Mononuclear cell (primary cell): ENCODE measurements around the gene DPF3. TPM values are rescaled to one million over a fixed set of nuclear protein-coding genes. Genes with fewer than 3 reads are reported as not detected.

Experiments
- H3K27me3 ChIP-seq: 2 replicates; pipeline ENCODE4 v1.6.0; 2011; ENCODE audit warnings: low read length, control low read depth; ENCODE audit not compliant: insufficient read depth
- H3K4me1 ChIP-seq: 2 replicates; pipeline ENCODE4 v1.5.1; 2011; ENCODE audit warnings: mild to moderate bottlenecking, low read length, control low read depth; ENCODE audit not compliant: insufficient read depth
- H3K4me3 ChIP-seq: 2 replicates; pipeline ENCODE4 v1.5.1; 2011; ENCODE audit warnings: mild to moderate bottlenecking, low read length, moderate library complexity
- H3K9me3 ChIP-seq: 2 replicates; pipeline ENCODE4 v1.5.1; 2011; ENCODE audit warnings: low read depth, mild to moderate bottlenecking, control low read depth, low read length
- total RNA-seq: library from RNA; depleted of rRNA; stranded (reverse); fragments of >200 nt; gene quantifications from one replicate; pipeline ENCODE4 v1.2.3, GENCODE V29; 2012

DPF3 gene
- total RNA-seq, 1 donor = 1.3 TPM

DNA sequence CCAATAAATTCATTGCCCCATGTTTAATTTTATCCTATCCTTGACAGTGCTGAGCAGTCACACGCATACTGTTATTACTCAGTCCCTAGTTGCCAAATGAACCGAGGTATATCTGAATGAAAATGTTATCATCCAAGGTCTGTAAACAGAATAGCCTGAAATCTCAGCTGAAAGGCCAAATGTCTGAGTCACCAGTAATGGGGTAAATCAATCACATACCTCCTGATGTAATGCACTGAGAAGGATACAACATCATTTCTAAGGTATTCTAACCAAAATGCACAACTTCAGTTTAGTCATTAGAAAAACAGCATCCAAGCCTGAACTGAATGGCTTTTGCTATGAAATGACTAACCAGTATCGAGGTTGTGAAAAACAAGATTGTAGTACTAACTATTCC lies 228.6 kb downstream of the DPF3 start:
- H3K9me3 ChIP-seq = no peaks in the 10 kb centered on the region
- H3K4me3 ChIP-seq = no peak overlapping the region
- H3K27me3 ChIP-seq = no peaks in the 10 kb centered on the region
- H3K4me1 ChIP-seq = no peaks in the 10 kb centered on the region

DNA sequence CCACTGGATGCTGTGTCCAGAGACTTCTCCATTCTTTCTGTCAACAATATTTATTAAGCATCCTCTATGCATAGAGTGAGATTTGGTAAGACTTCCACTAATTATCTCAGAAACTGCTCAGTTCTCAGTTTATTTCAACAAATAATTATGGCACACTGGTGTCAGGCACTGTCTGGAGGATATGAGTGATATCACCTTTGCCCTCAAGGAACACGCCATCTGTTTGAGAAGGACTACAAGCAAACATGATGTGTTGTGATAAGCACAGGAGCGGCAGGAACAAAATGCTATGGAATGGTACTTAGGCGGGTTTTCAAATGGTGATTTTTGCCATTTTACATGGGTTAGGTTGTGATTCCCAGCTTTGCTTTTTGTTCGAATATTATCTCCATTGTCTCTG lies 229.2 kb downstream of the DPF3 start:
- Histone ChIP-seq H3K4me3 (no peak overlapping the region), H3K4me1 (no peaks in the 10 kb centered on the region), H3K9me3 (no peaks in the 10 kb centered on the region), H3K27me3 (no peaks in the 10 kb centered on the region)

DNA sequence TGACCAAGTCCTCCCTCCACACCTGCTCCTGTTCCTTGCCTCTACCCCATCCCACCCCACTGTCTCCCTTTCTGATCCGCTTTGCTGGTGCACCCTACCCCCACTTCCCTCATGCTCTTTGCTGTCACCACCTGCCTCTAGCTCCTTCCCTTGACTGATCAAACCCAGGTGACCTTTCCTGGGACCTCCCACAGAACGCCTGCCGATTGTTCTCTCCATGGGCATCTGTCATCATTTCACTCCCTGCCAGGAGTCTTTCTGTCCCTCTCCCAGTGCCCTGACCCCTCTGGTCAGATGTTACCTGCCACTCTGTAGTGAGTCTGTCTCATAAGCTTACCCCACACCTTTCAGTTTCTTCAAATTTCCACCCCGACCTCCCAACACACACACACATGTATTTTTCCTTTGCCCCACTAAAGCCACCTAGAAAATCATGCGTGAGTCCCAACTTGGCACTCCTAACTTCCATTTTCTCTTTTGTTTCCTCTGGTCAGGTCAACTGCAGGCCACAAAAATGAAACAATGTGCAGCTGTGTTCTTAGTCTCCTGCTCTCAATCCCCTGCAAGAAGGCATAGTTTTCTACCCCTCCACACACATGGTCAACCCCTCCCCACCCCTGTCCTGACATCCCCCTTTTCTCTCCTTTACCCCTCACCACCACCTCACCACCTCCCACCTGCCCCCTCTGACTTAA lies 229.8 kb downstream of the DPF3 start:
- Histone ChIP-seq H3K4me1 (no peaks in the 10 kb centered on the region), H3K27me3 (no peaks in the 10 kb centered on the region), H3K4me3 (no peak overlapping the region), H3K9me3 (no peaks in the 10 kb centered on the region)

DNA sequence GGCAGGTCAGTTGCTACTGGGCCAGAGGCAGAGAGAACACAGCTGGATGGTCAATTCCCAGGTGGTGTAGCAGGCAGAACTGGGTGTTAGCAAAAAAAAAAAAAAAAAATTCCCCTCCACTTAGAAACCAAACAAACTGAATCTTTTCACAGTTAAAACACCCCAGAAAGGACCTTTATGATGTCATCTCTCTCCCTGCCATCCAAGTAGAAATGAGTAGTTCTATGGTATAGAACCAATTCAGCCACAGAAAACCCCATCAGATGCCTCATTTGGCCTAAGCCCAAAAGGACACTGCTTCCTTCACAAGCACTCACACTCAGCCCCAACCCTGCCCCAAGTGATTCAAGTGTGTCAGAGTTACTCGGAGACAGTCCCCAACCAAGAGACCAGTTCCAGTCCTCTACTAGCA lies 230.8 kb downstream of the DPF3 start:
- H3K27me3 ChIP-seq = no peaks in the 10 kb centered on the region
- H3K4me3 ChIP-seq = no peak overlapping the region
- H3K9me3 ChIP-seq = no peaks in the 10 kb centered on the region
- H3K4me1 ChIP-seq = no peaks in the 10 kb centered on the region

- no peaks in the 10 kb centered on the region for H3K4me1 ChIP-seq
- H3K4me3 ChIP-seq = no peak overlapping the region
- no peaks in the 10 kb centered on the region for H3K9me3 ChIP-seq
- H3K27me3 ChIP-seq = no peaks in the 10 kb centered on the region
Observed at GRCh38 chr14:72662214-72662613, 231.7 kb downstream of the DPF3 start.

GRCh38 chr14:72657214-72657921 lies 236.5 kb downstream of the DPF3 start:
- Histone ChIP-seq H3K4me1 (no peaks in the 10 kb centered on the region), H3K4me3 (no peak overlapping the region), H3K27me3 (no peaks in the 10 kb centered on the region), H3K9me3 (no peaks in the 10 kb centered on the region)

- Histone ChIP-seq H3K4me3 (no peak overlapping the region), H3K9me3 (no peaks in the 10 kb centered on the region), H3K27me3 (no peaks in the 10 kb centered on the region), H3K4me1 (no peaks in the 10 kb centered on the region)
Observed at GRCh38 chr14:72653026-72653425, 240.9 kb downstream of the DPF3 start.

- Histone ChIP-seq H3K4me3 (no peak overlapping the region), H3K9me3 (no peaks in the 10 kb centered on the region), H3K4me1 (no peaks in the 10 kb centered on the region), H3K27me3 (no peaks in the 10 kb centered on the region)
Observed at GRCh38 chr14:72652179-72652578, 241.7 kb downstream of the DPF3 start.

- no peaks in the 10 kb centered on the region for H3K4me1 ChIP-seq
- no peaks in the 10 kb centered on the region for H3K9me3 ChIP-seq
- no peaks in the 10 kb centered on the region for H3K27me3 ChIP-seq
- H3K4me3 ChIP-seq = no peak overlapping the region
Observed at GRCh38 chr14:72651714-72652113, 242.2 kb downstream of the DPF3 start.

DNA sequence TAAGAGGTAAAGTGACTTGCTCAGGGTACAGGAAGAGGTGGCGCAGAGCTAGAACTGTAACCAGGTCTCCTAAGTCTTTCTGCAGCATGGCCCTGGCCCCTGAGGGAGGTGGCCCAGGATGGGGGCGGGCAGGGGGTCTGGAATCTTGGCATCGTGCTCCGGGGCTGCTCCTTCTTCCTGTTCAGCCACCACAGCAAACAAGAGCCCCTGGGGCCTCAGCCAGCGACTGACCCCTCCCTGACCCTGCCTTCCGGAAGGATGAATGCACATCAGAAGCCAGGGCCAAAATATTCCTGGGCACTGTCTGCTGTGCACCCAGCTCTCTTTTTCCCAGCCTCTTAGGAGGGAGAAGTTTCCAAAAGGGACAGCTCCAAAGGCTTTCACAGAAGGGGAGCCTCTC lies 242.8 kb downstream of the DPF3 start:
- Histone ChIP-seq H3K9me3 (no peaks in the 10 kb centered on the region), H3K27me3 (no peaks in the 10 kb centered on the region), H3K4me1 (no peaks in the 10 kb centered on the region), H3K4me3 (no peak overlapping the region)

DNA sequence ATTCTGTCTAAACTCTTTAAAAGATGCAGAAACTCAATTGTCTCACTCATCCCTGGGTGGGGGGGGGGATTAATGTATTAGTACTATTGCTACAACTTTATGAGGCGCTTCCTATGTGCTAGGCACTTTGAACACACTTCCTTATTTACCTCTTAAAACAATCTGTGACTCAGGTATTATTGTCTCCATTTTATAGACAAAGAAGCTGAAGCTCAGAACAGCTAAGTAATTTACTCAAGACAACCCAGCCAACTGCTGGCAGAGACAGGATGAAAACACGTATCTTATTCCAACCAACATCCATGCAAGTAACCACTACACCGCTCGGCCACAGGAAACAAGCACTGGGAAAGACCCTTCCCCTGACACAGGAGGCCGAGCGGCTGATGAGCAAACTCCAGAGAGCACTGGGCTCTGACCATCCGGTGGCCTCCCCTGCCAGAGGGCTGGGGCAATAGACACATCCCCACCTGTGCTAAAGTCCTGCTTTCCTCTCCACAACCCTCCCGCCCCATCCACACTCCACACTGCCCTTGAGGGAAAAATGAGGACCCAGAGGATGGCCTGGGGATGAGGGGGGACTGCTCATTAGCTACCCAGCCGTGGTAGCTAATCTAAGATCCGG lies 244.2 kb downstream of the DPF3 start:
- H3K4me3 ChIP-seq = no peak overlapping the region
- H3K27me3 ChIP-seq = no peaks in the 10 kb centered on the region
- no peaks in the 10 kb centered on the region for H3K4me1 ChIP-seq
- no peaks in the 10 kb centered on the region for H3K9me3 ChIP-seq

GRCh38 chr14:72647782-72648181 lies 246.1 kb downstream of the DPF3 start:
- no peak overlapping the region for H3K4me3 ChIP-seq
- no peaks in the 10 kb centered on the region for H3K9me3 ChIP-seq
- no peaks in the 10 kb centered on the region for H3K4me1 ChIP-seq
- H3K27me3 ChIP-seq = no peaks in the 10 kb centered on the region

DNA sequence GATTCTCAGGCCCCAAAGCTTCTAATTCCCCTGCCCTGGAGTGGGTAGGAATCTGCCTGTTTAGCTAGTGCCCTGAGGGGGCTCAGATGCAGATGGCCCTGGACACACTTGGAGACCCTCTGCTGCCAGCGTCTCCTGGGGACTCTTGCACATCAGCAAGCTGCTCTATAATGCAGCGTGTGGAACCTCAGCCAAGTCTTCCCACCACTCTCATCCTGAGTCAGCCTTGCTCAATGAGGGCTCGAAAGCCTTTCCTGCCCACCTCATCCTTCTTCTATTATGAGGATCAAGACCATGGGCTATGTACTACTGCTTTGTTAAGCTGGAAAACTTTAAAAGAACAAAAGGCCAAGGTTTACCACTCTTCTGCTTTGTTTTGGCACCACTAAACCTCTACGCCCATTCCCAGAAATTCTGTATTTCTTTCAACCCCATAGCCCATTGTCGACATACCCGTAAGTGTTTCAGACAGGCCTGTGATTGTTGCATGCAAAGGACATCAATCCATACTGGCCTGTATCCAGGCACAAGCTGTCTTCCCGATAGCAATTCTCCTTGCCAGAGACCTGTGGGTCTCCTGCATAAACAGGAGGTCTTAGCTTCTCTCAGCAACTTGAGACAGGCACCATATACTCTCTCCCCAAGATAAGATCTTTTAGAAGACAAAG lies 246.9 kb downstream of the DPF3 start:
- Histone ChIP-seq H3K27me3 (no peaks in the 10 kb centered on the region), H3K4me3 (no peak overlapping the region), H3K9me3 (no peaks in the 10 kb centered on the region), H3K4me1 (no peaks in the 10 kb centered on the region)

GRCh38 chr14:72645706-72646105 lies 248.2 kb downstream of the DPF3 start:
- no peaks in the 10 kb centered on the region for H3K9me3 ChIP-seq

GRCh38 chr14:72644758-72645489 lies 249.0 kb downstream of the DPF3 start:
- Histone ChIP-seq H3K4me1 (no peaks in the 10 kb centered on the region), H3K27me3 (no peaks in the 10 kb centered on the region), H3K4me3 (no peak overlapping the region), H3K9me3 (no peaks in the 10 kb centered on the region)

More at GRCh38 chr14:72645706-72646105, 248.2 kb downstream of the DPF3 start:
- no peaks in the 10 kb centered on the region for H3K4me1 ChIP-seq
- H3K4me3 ChIP-seq = no peak overlapping the region
- no peaks in the 10 kb centered on the region for H3K27me3 ChIP-seq
